ENCODE measurements around the gene VRK2. TPM values are rescaled to one million over a fixed set of nuclear protein-coding genes. Genes with fewer than 3 reads are reported as not detected.
"Not testable (repeated sequence)": the region's sequence is repeated elsewhere in the genome, so short reads cannot be mapped to it uniquely, and the experiment has no call there.

The VRK2 gene
- total RNA-seq, 1 donor from 2014 or later: 23.6 TPM

DNA sequence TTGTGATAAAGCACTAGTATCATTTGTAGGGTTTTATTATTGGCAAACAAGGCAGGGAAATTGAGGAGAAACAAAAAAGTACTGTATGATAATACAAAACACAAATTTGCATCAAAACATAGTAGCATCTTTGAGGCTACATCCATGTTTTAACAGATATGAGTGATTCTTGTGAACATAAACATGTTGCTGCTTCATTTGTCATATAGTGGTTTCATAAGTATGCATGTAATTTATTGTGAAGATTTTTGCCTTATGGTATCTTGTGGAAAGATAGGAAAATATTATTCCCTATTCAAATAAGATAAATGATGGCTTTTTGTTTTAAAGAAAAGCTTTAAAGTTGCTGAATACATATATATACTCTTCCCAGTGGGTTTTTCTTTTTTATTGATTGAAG, 60.3 kb downstream of the VRK2 start:
- intact Hi-C loops (cut with micrococcal nuclease): no loop called here

DNA sequence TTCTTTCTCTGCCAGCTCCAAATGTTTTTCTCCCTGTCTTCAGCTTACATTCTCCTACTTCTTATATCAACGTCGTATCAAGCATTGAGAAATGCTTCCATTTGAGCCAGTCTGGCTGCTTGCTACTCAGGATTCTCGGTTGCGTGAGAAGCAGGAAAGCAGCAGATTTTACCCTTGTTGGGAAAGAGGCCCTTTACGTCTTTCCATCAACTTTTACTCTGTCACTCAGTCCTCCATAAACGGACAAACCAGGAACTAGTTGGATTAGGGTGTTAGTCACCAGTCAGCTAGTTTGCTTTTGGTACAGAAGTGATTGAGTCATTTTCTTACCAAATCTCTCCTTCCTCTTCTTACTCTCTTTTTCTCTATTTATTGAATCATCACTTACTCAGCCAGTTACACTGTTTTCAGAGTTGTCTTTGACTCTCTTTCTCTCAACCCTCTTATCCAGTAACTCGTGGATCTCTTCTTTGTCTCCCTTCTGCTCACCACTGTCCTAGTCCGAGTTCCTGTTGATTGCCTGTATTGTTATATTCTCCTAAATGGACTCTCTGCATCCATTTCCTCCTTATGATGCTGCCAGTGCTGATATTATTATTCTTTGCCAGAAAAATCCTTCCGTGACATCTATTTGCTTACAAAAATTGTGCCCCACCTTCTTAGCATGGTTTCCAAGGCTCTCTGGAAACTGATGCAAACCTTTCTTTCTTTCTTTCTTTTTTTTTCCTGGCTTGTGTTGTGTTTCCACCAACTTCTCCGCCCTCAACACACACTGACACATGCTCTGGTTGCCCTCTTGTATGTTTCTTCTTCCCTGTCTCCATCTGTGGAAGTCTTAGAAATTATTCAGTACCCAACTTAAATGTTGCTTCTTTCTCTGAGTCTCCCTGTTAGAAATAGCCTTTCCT, 61.5 kb downstream of the VRK2 start:
- intact Hi-C loops (cut with micrococcal nuclease): no loop called here

DNA sequence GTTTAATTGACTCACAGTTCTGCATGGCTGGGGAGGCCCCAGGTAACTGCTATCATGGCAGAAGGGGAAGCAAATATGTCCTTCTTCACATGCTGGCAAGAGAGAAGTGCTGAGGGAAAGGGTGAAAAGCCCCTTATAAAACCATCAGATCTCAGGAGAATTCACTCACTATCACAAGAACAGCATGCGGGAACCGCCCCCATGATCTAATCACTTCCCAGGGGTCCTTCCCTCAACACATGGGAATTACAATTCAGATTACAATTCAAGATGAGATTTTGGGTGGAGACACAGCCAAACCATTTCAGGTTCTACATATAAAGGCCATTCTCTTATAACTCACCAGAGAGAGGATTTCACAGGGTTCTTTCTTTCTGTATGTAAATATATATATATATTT, 62.9 kb downstream of the VRK2 start:
- intact Hi-C loops (cut with micrococcal nuclease): no loop called here

DNA sequence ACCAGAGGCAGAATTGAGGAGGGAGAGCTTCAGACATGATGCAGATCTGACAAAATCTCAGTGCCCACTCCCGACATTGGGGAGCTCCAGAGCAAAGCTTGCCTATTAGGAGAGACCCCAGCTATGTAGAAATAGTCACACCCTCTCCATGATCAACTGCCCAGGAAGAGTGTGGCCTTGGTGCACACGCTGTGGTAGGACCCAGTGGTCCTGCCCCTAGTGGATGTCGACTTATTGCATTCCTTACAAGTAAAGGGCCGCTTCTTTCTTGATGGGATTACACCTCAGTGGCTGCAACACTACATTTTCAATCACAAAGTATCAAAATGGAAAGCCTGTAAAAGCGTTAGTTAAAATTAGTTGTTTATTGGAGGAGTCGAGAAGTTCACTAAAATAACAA, 64.2 kb downstream of the VRK2 start:
- intact Hi-C loops (cut with micrococcal nuclease): no loop called here

DNA sequence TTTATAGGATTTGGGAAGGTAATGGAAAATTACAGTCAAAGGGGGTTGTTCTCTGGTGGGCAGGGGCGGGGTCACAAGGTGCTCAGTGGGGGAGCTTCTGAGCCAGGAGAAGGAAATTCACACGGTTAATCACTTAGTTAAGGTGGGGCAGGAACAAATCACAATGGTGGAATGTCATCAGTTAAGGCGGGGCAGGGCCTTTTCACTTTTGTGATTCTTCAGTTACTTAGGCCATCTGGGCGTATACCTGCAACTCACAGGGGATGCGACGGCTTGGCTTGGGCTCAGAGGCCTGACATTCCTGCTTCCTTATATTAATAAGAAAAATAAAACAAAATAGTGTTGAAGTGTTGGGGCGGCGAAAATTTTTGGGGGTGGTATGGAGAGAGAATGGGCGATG, 67.0 kb downstream of the VRK2 start:
- intact Hi-C loops (cut with micrococcal nuclease): not testable (repeated sequence)

DNA sequence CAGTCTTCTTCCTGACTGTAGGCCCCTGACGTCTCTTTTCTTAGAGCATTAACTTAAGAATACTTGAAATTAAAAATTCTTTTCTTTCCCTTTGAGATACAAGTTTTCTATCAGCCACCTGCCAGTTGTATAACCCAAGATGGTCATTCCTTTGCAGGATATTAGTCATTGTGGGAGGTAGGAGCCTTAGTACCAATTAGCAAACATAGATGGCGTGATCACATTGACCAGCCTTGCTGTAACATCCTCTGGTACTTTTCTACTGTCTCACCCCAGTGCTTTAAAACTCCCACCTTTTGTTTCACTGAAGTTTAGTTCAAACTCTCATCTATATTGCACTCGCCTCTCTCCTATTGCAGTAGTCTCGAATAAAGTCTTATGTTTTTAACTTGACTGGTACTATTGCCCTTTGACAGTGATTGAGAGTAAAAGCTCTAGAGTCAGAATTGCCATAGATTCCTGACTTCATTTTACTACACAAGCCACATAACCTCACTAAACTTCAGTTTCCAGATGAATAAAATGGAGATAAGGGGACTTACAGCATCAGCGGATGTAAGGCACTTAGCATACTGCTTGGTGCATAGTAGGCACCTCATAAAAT, 74.1 kb downstream of the VRK2 start:
- intact Hi-C loops (cut with micrococcal nuclease): no loop called here

DNA sequence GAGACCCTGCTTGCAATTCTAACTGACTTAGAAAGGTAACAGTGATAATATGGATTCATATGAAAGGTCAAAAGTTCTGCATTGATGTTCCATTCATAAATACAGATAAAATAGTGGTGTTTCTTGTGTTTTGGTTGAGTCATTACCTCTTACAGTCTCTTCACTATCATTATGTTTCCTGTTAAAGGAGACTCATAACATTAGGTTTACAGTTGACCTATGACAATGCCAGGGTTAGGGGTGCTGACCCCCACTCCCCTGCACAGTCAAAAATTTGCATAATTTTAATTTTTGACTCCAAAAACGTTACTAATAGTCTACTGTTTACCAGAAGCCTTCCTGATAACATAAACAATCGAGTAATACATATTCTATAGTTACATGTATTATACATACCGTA, 75.4 kb downstream of the VRK2 start:
- intact Hi-C loops (cut with micrococcal nuclease): no loop called here

DNA sequence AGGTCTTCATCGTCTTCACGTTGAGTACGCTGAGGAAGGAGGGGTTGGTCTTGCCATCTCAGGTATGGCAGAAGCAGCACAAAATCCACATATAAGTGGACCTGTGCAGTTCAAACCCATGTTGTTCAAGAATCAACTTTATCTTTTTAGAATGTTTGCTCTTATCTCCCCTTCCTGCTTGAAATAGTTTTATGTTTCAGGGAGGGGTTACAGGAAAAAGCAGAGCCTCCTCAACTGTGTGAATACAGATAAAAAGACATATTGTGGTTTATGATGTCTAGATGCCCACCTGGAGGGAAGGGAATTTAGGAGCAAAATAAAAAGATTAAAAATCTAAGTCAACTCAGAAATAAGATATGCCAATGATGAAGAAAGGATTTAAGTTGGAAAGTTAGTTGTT, 75.9 kb downstream of the VRK2 start:
- intact Hi-C loops (cut with micrococcal nuclease): no loop called here

DNA sequence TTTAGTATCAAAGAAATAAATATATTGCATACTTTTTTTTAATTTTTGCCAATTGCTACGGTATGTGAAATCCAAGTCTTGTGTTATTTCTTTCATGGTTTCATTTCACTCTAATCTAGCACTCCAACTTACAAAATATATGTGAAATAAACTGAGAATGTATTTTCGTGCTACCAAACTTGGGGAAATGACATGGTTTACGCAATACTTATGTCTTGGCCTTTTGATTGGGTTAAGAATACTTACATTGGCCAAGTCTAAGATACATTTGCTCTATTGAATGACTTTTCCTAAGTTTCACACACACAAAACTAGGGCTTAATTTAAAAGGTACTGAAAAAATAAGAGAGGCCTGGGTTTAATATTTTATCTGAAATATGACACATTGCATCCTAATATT, 80.5 kb downstream of the VRK2 start:
- intact Hi-C loops (cut with micrococcal nuclease): no loop called here

DNA sequence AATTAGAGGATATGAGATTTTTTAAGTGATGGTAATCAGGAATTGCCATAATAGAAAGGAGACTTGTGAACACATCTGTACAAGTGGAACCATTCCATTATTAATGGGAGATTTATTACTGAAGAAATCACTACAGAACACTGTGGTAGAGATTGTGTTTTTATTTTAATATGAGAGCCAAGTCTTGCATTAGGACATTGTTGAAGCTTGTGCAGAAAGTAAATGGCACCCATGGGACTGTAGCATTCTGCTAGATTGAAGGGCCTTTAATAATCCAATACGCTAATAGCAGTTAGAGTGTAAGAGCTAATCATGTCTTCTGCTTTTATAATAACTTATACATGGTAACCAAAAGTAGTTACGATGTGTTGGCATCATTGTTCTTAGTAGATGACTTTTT, 83.6 kb downstream of the VRK2 start:
- intact Hi-C loops (cut with micrococcal nuclease): no loop called here

DNA sequence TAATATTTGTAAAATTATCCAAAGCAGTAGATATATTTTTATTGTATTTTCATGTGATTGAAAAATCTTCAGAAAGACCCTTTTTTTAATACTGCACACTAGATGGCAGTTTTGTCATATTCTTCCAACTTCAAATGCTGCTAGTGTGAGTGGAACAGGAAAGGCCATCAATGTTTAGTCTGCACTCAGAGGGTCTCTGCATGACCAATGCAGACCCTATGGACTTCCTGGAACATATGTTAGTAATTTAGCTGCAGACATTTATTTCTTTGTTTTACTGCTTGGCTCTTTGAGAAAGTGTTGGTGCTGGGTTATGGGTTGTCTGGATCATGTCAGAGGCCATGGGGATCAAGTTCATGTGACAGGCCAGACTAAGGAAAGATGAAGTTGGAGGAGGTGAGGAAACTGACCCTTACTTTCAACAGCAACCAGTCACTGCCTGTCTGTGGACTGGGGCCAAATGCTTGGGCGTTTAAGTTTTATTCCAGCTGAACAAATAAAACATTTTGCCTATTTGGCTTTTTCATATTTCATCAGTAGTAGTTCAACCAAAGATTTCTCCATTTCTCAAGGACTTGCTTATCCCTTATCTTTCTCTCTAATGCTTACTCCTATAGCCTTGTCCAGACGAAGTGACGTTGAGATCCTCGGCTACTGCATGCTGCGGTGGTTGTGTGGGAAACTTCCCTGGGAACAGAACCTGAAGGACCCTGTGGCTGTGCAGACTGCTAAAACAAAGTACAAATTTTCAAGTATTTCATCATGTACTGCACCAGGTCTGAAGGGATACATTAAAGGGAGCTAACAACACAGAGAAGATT, 84.8 kb downstream of the VRK2 start:
- intact Hi-C loops (cut with micrococcal nuclease): no loop called here

DNA sequence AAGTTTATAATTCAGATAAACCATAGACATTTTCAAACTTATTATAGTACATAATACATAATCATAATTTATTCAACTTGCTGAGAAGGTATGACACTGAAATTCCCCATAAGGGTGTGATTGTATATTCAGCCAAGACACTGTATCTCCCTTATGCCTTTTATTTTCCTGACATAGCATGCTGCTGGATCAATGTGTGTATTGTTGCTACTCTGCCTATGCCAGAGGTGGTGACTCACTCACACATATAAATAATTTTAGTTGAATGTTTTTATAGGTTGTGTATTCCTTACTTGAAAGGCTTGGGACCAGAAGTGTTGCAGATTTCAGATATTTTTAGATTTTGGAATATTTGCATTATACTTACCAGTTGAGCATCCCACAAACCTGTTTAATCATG, 86.8 kb downstream of the VRK2 start:
- intact Hi-C loops (cut with micrococcal nuclease): no loop called here

DNA sequence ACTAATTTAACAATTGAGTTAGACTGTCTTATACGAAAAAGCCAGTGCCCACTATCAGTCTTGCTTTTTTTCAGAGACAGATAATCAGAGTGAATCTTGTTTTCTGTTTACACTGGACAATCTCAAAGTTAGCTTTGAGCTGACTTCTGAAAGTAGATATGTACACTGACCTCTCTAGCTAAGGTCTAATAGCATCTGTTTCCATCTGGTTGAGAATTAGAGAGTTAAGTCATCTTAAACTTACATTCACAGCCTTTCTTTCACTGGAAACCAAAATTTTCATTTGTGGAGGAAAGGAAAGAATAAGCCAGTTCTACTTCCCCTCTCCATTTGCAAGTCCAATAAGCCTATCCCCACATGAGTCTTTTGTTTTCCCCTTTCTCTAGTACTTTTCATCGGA, 89.3 kb downstream of the VRK2 start:
- intact Hi-C loops (cut with micrococcal nuclease): no loop called here

DNA sequence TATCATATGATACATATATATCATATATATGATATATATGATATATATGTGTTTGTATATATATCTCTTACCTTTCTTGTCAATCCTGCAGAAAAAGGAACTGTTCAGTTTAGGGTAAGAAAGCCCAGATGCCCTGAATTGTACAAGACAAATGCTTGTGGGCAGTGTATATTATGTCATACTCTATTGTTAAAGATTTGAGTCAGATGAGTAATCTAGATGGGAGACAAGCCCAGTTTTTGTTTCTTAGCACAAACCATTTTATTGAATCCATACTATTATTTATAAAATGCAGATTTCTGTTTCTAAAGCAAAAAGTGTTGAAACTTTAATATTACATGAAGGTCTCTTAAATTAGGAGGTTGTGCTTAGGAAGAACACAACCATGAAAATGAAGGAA, 90.6 kb downstream of the VRK2 start:
- intact Hi-C loops (cut with micrococcal nuclease): no loop called here

DNA sequence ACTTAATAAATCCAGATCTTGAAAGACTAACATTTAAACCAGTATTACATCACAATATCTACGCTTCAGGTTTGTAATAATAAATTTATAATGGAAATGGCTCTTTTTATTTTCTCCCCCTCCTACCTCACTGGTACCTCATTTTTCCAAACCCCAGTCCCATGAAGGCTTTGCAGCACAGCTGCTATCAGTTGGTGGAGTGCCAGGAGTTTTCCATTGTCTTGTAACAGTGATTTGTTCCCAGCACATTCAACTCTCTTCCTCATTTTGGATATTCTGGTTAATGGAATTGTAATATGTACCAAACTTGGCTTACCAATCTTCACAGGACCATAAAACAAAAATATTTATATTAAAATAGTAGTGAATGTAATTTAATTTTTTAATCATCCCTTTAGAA, 91.2 kb downstream of the VRK2 start:
- intact Hi-C loops (cut with micrococcal nuclease): no loop called here

DNA sequence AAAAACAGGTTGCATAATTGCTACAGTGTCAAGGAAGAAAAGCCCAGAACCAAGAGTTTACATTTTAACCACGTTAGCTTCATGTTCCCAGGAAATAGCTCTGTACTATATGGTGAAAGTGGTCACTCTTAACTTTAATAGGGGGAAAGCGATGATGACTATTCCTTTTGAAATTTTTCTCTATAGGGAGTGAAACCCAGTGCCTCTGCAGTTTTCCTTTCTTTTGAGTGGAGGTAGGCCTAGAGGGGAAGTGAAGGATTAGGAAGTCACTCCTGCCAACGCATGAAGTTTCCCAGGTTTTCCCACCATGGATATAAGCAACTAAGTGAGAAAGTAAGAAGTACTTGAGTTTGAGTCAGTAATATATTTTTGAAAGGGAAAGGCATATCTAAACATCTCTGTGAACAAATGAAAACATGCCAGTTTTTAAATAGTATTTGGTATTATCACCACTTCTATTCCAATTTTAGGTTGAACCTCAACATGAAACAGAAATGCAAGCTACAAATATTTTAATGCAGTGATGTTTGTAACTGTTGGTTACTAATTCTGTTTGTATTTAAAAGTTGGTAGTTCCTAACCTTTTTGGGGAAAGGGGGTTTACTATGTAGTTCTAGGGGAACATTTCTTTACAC, 91.9 kb downstream of the VRK2 start:
- intact Hi-C loops (cut with micrococcal nuclease): no loop called here

DNA sequence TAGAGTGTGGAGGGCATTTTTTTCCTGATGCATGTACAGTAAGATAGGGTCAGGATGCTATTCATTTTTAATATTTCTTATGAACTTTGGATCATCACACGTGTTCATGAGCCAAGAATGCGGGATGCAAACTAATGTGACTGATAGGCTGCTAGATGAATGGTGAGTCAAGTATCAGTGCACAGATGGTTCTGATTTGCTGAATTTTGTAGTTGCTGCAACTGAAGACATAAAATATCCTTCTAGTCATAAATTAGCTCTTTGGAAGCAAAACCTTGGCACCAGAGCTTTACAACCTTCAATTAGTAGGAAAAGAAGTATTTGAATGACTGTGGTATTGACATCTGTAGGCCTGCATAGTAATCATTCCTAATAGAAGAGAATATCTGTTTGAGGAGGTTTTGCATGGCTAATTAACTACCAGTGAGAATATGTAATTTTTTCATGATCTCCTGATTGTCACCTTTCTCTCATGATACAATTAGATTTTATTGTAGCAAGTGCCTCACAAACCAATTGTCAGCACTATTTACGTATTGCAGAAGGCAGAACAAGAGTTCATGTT, 94.0 kb downstream of the VRK2 start:
- intact Hi-C loops (cut with micrococcal nuclease): loop anchor here (5.0 kb wide), 1 partner anchor 93 kb away; the partner anchor contains the start of gene VRK2

DNA sequence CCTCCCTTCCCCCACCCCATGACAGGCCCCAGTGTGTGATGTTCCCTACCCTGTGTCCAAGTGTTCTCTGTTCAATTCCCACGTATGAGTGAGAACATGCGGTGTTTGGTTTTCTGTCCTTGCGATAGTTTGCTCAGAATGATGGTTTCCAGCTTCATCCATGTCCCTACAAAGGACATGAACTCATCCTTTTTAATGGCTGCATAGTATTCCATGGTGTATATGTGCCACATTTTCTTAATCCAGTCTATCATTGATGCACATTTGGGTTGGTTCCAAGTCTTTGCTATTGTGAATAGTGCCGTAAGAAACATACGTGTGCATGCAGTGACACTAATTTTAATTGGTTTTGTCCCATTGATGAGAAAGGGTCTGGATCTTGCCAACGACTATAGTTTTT, 99.2 kb downstream of the VRK2 start:
- intact Hi-C loops (cut with micrococcal nuclease): not testable (repeated sequence)

DNA sequence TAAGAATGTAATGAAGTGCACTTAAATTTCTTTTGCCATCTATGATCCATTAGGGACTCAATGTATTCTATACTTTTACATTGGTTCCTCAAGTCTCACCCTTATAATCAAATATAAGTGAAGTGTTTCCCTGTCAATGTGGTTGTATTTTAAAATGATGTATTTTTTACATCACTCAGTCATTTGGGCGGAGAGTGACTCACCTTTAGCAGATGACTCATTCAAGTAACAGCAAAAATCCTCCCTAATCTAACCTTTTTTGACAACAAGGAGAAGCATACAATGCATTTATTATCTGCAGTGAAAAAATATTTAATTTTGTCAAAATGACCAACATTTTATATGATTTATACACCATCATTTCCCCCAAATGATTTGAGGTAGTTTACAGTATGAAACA, 100.1 kb downstream of the VRK2 start:
- intact Hi-C loops (cut with micrococcal nuclease): no loop called here

DNA sequence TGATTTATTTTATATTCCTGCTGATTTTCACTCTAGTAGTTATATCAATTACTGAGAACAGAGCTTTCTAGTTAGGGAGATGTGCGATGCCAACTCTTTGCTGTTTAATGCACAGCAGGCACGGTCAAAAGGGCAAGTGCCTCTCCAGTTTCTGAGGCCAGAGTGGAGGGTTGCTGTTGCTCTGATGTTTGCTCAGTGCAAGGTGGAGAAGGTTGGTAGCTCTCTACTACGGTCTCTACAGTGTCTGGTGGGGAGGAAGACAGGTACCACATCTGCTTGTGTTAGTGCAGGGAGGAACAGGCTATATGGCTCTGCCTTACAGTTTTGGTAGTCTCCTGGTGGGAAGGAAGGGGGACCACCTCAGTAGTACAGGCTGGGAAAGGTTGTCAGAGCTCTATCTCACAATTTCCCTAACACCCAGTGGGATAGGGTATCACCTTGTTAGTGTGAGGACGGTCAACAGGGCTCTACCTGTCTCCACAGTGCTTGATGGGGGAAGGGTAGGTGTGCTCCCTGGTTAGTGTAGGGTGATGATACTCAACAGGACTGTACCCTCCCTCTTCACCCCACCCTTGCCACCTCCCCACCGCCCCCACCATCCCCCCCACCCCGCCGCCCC, 108.7 kb downstream of the VRK2 start:
- intact Hi-C loops (cut with micrococcal nuclease): no loop called here

DNA sequence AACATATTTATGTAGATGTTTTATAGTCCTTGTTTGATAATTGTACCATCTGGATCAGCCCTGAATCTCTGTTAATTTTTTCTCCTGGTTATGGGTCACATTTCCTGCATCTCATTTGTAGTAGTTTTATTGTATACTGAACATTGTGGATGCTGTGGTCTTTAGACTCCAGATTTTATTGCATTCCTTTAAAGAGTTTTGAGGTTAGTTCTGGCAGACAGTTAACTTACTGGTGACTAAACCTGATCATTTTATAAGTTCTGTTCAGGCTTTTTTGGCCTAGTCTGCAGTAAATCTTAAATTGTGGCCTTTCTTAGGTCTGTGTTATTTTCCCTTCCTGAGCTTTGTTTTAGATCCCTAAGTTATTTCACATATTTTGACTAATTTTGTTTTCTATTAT, 110.2 kb downstream of the VRK2 start:
- intact Hi-C loops (cut with micrococcal nuclease): no loop called here
